Neuronal stem cell (in vitro differentiated cells): ENCODE results near the gene ATP5F1B.

ENCODE experiments used
- DNase-seq: peaks from one replicate; pipeline ENCODE4 v3.0.0-alpha.2; 2013; ENCODE audit warnings: low spot score
- H2AFZ ChIP-seq: one replicate; pipeline ENCODE4 v1.6.1; 2013; ENCODE audit warnings: mild to moderate bottlenecking, low read length, inconsistent platforms
- H2AK5ac ChIP-seq: 2 replicates; pipeline ENCODE4 v1.6.1; 2013; ENCODE audit warnings: low read depth, mild to moderate bottlenecking, inconsistent platforms, low read length, moderate library complexity, mixed read lengths
- H2BK120ac ChIP-seq: 2 replicates; pipeline ENCODE4 v1.6.1; 2013; ENCODE audit warnings: low read depth, mild to moderate bottlenecking, inconsistent platforms, low read length, moderate library complexity, mixed read lengths
- H2BK12ac ChIP-seq: one replicate; pipeline ENCODE4 v1.6.1; 2013; ENCODE audit warnings: low read length, inconsistent platforms
- H2BK15ac ChIP-seq: 2 replicates; pipeline ENCODE4 v1.6.1; 2013; ENCODE audit warnings: mild to moderate bottlenecking, low read length, inconsistent platforms, mixed read lengths
- H2BK5ac ChIP-seq: one replicate; pipeline ENCODE4 v1.6.1; 2013; ENCODE audit warnings: inconsistent platforms, mild to moderate bottlenecking, low read length, moderate library complexity
- H3K14ac ChIP-seq: one replicate; pipeline ENCODE4 v1.6.1; 2013; ENCODE audit warnings: low read length, inconsistent platforms
- H3K18ac ChIP-seq: 2 replicates; pipeline ENCODE4 v1.6.1; 2013; ENCODE audit warnings: low read length, inconsistent platforms
- H3K23ac ChIP-seq: 2 replicates; pipeline ENCODE4 v1.6.1; 2013; ENCODE audit warnings: low read depth, mild to moderate bottlenecking, mixed read lengths, low read length, inconsistent platforms; ENCODE audit not compliant: poor library complexity
- H3K27ac ChIP-seq: replicated peaks from 3 replicates; pipeline ENCODE4 v1.5.1; 2013; ENCODE audit warnings: low read length, inconsistent platforms
- H3K27me3 ChIP-seq, 3 experiments: 2 replicates each; pipeline ENCODE4 v1.6.1; 2013; ENCODE audit warnings: low read length in 3 of 3, mild to moderate bottlenecking in 2 of 3, inconsistent platforms in 1 of 3, low read depth in 1 of 3, mixed read lengths in 1 of 3, moderate library complexity in 1 of 3; ENCODE audit not compliant: control insufficient read depth in 3 of 3, insufficient read depth in 3 of 3
- H3K36me3 ChIP-seq, 2 donors: replicated peaks in 1 of 2; 2 replicates each; pipeline ENCODE4 v1.6.1; 2013; ENCODE audit warnings: low read length in 2 of 2; ENCODE audit not compliant: control insufficient read depth in 2 of 2, insufficient read depth in 2 of 2
- H3K4ac ChIP-seq: 2 replicates; pipeline ENCODE4 v1.6.1; 2013; ENCODE audit warnings: inconsistent platforms, mild to moderate bottlenecking, low read length, moderate library complexity
- H3K4me1 ChIP-seq, 2 donors: 1 replicate in 1 of 2; 2 replicates in 1 of 2; pipeline ENCODE4 v1.6.1; 2013; ENCODE audit warnings: low read length in 2 of 2, low read depth in 1 of 2; ENCODE audit not compliant: control insufficient read depth in 2 of 2, insufficient read depth in 1 of 2
- H3K4me2 ChIP-seq: one replicate; pipeline ENCODE4 v1.6.1; 2013; ENCODE audit warnings: mild to moderate bottlenecking, low read length, inconsistent platforms; ENCODE audit not compliant: insufficient read depth, poor library complexity, severe bottlenecking
- H3K4me3 ChIP-seq, 2 donors: 2 replicates each; pipeline ENCODE4 v1.5.1; 2013; ENCODE audit warnings: low read length in 2 of 2, mild to moderate bottlenecking in 2 of 2, inconsistent platforms in 1 of 2, moderate library complexity in 1 of 2
- H3K79me1 ChIP-seq: one replicate; pipeline ENCODE4 v1.6.1; 2013; ENCODE audit warnings: low read depth, mild to moderate bottlenecking, inconsistent platforms, low read length, moderate library complexity
- H3K9ac ChIP-seq: one replicate; pipeline ENCODE4 v1.6.1; 2013; ENCODE audit warnings: mild to moderate bottlenecking, low read depth, low read length, inconsistent platforms; ENCODE audit not compliant: poor library complexity
- H3K9me3 ChIP-seq, 2 donors: replicated peaks in 1 of 2; 2 replicates each; pipeline versions ENCODE3 to v1.6.1; 2013; ENCODE audit warnings: low read length in 2 of 2, mild to moderate bottlenecking in 2 of 2, inconsistent platforms in 1 of 2, low read depth in 1 of 2, mixed read lengths in 1 of 2, moderate library complexity in 1 of 2; ENCODE audit not compliant: control insufficient read depth in 2 of 2, insufficient read depth in 1 of 2
- H4K8ac ChIP-seq: one replicate; pipeline ENCODE4 v1.6.1; 2013; ENCODE audit warnings: low read depth, mild to moderate bottlenecking, inconsistent platforms, low read length, moderate library complexity
- H4K91ac ChIP-seq: one replicate; pipeline ENCODE4 v1.6.1; 2013; ENCODE audit warnings: low read length, low read depth, mild to moderate bottlenecking, inconsistent platforms; ENCODE audit not compliant: poor library complexity
- WGBS, 2 donors: extraction: QIAGEN DNeasy Blood & Tissue Kit; methylation state at CpG; one replicate each; pipeline ENCODE4 v1.1.7; 2013; ENCODE audit warnings: missing lambda C conversion rate in 2 of 2, mixed read lengths in 1 of 2; ENCODE audit not compliant: insufficient read length in 2 of 2, insufficient replicate concordance in 1 of 2; ENCODE audit errors: extremely low coverage in 2 of 2; 5-methylcytosine and 5-hydroxymethylcytosine counted together

ATP5F1B gene

DNA sequence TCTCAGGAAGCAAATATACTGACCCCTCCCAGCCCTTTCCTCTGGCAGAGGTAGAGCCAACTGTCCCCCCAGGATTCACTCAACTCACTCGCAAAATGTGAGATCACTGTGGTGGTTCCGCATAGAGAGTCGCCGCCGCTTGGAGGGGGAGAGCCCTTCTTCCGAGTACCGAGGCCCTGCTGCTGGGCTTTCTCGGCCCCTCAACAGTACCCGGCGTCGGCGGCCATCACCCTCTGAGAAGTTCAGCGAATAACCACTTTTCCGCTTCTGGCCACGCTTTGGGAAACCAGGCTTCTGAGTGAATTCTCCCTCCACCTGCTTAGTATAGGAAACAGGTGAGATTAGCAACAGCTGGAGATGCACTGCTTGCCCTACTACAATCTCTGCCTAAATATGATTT lies 46.7 kb downstream of the ATP5F1B start:
- H3K4ac ChIP-seq = no peak overlapping the region
- H2BK15ac ChIP-seq = no peak overlapping the region
- no peak for DNase-seq
- H3K27me3 ChIP-seq = no peaks in the 10 kb centered on the region
- H3K27ac ChIP-seq = no peak overlapping the region
- H3K79me1 ChIP-seq = peaks cover 2% of the 10 kb centered on the region
- H2AK5ac ChIP-seq = no peak overlapping the region
- H3K9ac ChIP-seq = no peak overlapping the region
- no peak overlapping the region for H2AFZ ChIP-seq
- no peak overlapping the region for H4K8ac ChIP-seq
- no CpG with 5 or more reads among the region's 15 CpGs for WGBS, 2 donors
- H3K18ac ChIP-seq = no peak overlapping the region
- H2BK120ac ChIP-seq = no peak overlapping the region
- H2BK12ac ChIP-seq = no peak overlapping the region
- H3K23ac ChIP-seq = no peak overlapping the region
- no peak overlapping the region for H3K14ac ChIP-seq
- no peak overlapping the region for H3K4me2 ChIP-seq
- H2BK5ac ChIP-seq = no peak overlapping the region
- no peaks in the 10 kb centered on the region for H3K9me3 ChIP-seq
- peaks cover 0 to 2% of the 10 kb centered on the region in 2 donors for H3K4me1 ChIP-seq
- H3K4me3 ChIP-seq = no peak overlapping the region
- H3K36me3 ChIP-seq = peaks cover 63 to 93% of the 10 kb centered on the region in 2 donors
- no peak overlapping the region for H4K91ac ChIP-seq

DNA sequence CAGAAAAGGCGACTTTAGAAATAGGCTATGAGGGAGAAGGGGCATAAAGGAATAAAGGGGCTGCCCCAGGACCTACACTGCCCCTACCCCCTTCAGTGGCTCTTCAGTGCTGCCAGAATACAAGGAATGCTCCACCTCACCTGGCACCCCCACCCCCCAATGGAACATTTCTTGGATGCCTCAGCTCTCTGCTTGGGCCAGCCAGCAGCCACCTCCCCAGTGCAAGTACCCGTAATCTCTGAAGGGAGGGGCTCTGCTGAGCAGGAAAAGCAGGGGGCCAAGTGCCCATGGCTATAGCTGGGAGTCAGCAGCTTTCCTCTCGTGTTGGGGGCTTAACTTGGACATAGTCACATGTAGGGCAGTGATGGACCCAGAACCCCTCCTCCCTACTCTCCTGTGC lies 49.0 kb downstream of the ATP5F1B start:
- Histone ChIP-seq H2AFZ (no peak overlapping the region), H3K4me2 (no peak overlapping the region), H2BK15ac (no peak overlapping the region), H3K27ac (no peak overlapping the region), H3K79me1 (peaks cover 2% of the 10 kb centered on the region), H3K4ac (no peak overlapping the region), H4K8ac (no peak overlapping the region), H3K27me3 (no peaks in the 10 kb centered on the region), H3K18ac (no peak overlapping the region), H2BK5ac (no peak overlapping the region), H2BK12ac (no peak overlapping the region), H3K14ac (no peak overlapping the region), H3K4me3 (no peak overlapping the region), H2BK120ac (no peak overlapping the region), H3K23ac (peak overlapping the region; percentile 18), H3K36me3 (peaks cover 48 to 72% of the 10 kb centered on the region in 2 donors), H3K9ac (no peak overlapping the region), H4K91ac (no peak overlapping the region), H3K4me1 (peaks cover 0 to 2% of the 10 kb centered on the region in 2 donors), H3K9me3 (no peaks in the 10 kb centered on the region), H2AK5ac (no peak overlapping the region)
- WGBS, 2 donors = no CpG with 5 or more reads among the region's 3 CpGs
- DNase-seq = no peak

DNA sequence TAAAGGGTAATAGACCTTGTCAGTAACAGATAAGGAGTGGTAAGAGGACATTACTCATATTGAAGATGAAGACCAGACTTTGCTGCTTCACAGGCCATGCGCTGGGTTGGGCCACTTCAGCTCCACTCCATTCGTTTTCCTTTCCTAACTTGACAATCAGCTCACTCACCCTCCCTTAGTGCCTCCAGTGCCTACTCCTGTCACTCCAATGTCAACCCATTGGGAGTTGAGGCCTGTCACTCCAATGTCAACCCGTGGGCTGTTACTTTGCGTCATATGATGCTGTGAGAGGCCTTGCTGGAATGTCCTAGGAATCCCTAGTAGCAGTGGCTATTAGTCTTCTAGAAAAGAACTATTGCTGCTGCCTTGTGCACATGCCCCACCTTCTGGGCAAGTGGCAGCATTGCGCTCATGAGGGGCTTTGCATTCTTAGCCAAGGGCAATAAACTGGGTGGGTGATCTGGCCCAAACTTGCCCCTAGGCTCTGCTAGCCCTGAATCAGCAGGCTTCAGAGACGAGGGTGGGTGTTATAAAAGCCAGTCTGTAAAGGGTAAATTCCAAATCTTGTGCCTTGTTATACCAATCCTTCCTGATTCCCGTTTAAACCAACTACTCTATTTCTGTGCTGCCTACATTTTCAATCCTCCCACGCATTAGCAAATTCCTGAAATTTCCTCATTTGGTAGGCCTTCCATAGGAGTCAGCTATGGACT lies 51.7 kb downstream of the ATP5F1B start:
- Histone ChIP-seq H3K14ac (no peak overlapping the region), H3K4me2 (no peak overlapping the region), H3K27me3 (no peaks in the 10 kb centered on the region), H4K91ac (no peak overlapping the region), H2BK120ac (no peak overlapping the region), H2BK5ac (no peak overlapping the region), H4K8ac (no peak overlapping the region), H3K9ac (no peak overlapping the region), H3K4me1 (peaks cover 2 to 7% of the 10 kb centered on the region in 2 donors), H3K9me3 (no peaks in the 10 kb centered on the region), H3K36me3 (peaks cover 22 to 60% of the 10 kb centered on the region in 2 donors), H3K79me1 (no peaks in the 10 kb centered on the region), H2BK15ac (no peak overlapping the region), H3K4ac (no peak overlapping the region), H3K27ac (no peak overlapping the region), H2BK12ac (no peak overlapping the region), H2AK5ac (no peak overlapping the region), H2AFZ (no peak overlapping the region), H3K23ac (no peak overlapping the region), H3K18ac (no peak overlapping the region), H3K4me3 (no peak overlapping the region)
- no CpG with 5 or more reads among the region's 8 CpGs for WGBS, 2 donors
- DNase-seq = peak; percentile 55

DNA sequence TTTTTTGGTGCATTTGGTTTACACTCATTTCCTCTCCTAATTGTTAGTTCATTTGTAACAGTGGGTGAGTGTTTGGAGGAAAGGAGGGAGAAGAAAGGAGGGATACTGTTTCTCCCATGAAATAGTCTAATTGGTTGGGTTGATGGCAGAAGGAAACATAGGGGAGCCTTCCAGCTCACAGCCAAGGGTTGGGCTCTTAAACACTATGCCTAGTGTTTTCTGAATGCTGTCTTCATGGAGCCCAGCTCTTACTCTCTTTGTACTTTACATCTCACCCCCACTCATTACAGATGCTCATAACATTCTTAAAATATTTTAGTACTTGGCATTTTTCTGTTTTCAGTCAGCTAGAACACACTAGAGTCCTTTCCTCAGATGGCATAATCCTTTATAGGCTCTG lies 53.8 kb downstream of the ATP5F1B start:
- H2BK5ac ChIP-seq = no peak overlapping the region
- H3K79me1 ChIP-seq = no peaks in the 10 kb centered on the region
- H3K9me3 ChIP-seq = no peaks in the 10 kb centered on the region
- no peak overlapping the region for H2BK12ac ChIP-seq
- H2AK5ac ChIP-seq = no peak overlapping the region
- no peak overlapping the region for H2AFZ ChIP-seq
- H2BK15ac ChIP-seq = no peak overlapping the region
- no peaks in the 10 kb centered on the region for H3K27me3 ChIP-seq
- H3K9ac ChIP-seq = no peak overlapping the region
- H3K4me2 ChIP-seq = no peak overlapping the region
- H4K91ac ChIP-seq = no peak overlapping the region
- H3K18ac ChIP-seq = no peak overlapping the region
- H3K4me3 ChIP-seq = no peak overlapping the region
- no peak overlapping the region for H3K23ac ChIP-seq
- H3K36me3 ChIP-seq = peaks cover 15 to 59% of the 10 kb centered on the region in 2 donors
- H3K4me1 ChIP-seq = peaks cover 2 to 7% of the 10 kb centered on the region in 2 donors
- no peak overlapping the region for H3K4ac ChIP-seq
- no peak for DNase-seq
- H3K27ac ChIP-seq = peak overlapping the region; percentile 30
- no peak overlapping the region for H3K14ac ChIP-seq
- no peak overlapping the region for H2BK120ac ChIP-seq
- H4K8ac ChIP-seq = no peak overlapping the region
